Tibial artery (tissue), 4 donors: ENCODE results near the gene NWD2.

ENCODE experiments used
- DNase-seq, 2 donors: peaks; one replicate each; pipeline ENCODE4 v3.0.0-alpha.2; 2019
- H3K27ac ChIP-seq, 2 donors: fragments of 200-600 bp; sonication (generic) in 1 of 2; 1 replicate in 1 of 2; 2 replicates in 1 of 2; pipeline ENCODE4 v1.5.1; 2018 to 2019; ENCODE audit warnings: mild to moderate bottlenecking in 1 of 2
- H3K27me3 ChIP-seq, 2 donors: fragments of 200-600 bp; sonication (generic) in 1 of 2; one replicate each; pipeline versions ENCODE4 v1.5.1 to v1.6.0; 2016 to 2019
- H3K36me3 ChIP-seq, 3 donors: fragments of 200-600 bp; sonication (generic) in 2 of 3; one replicate each; pipeline ENCODE4 v1.5.1; 2016 to 2019; ENCODE audit warnings: mild to moderate bottlenecking in 2 of 3
- H3K4me1 ChIP-seq, 4 donors: fragments of 200-600 bp; sonication (generic) in 2 of 4; 1 replicate in 3 of 4; 2 replicates in 1 of 4; pipeline ENCODE4 v1.5.1; 2016 to 2019
- H3K4me3 ChIP-seq, 2 donors: fragments of 200-600 bp; sonication (generic) in 1 of 2; 1 replicate in 1 of 2; 2 replicates in 1 of 2; pipeline ENCODE4 v1.5.1; 2018 to 2019; ENCODE audit warnings: mild to moderate bottlenecking in 2 of 2
- H3K9me3 ChIP-seq, 3 donors: fragments of 200-600 bp; sonication (generic) in 1 of 3; one replicate each; pipeline ENCODE4 v1.5.1; 2016 to 2019
- intact Hi-C: fragments of 100-400 bp; cut with DNase I; formaldehyde crosslinking; loops from one replicate; pipeline ENCODE4 v1.15.0; 2023; ENCODE audit warnings: low total_unique reads
- TF ChIP-seq, protein P1 (sequence below), 2 experiments: fragments of 200-600 bp in 1 of 2; fragments of 450-650 bp in 1 of 2; IDR thresholded peaks; one replicate each; pipeline ENCODE4 v1.5.1; 2017 to 2019; ENCODE audit warnings: antibody characterized with exemption in 2 of 2, mild to moderate bottlenecking in 1 of 2, moderate library complexity in 1 of 2

The NWD2 gene

DNA sequence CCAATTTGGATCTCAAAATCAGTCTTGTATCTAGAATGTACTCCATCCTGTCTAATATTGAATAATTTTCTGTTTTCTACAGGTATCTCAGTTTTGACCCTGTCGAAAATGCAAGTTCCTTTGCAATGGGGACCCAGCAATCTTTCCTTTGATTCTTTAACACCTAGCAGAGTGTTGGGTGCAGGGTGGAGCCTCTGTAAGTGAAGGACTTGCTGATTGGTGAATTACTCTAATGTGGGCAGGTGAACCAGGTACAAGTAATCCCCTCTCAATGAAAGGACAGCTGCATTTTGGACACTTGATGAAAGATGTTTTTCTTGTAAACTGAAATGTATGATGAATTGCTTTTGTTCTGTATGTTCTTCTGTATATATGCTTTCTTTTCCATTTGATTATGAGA lies 54.9 kb downstream of the NWD2 start:
- DNase-seq, result no peak
- Histone ChIP-seq H3K27ac (no peak overlapping the region), H3K9me3 (no peaks in the 10 kb centered on the region), H3K4me3 (no peak overlapping the region), H3K27me3 (no peaks in the 10 kb centered on the region), H3K36me3 (no peaks in the 10 kb centered on the region), H3K4me1 (no peaks in the 10 kb centered on the region)
- intact Hi-C loops, result no loop called here
- TF ChIP-seq, protein P1, sequence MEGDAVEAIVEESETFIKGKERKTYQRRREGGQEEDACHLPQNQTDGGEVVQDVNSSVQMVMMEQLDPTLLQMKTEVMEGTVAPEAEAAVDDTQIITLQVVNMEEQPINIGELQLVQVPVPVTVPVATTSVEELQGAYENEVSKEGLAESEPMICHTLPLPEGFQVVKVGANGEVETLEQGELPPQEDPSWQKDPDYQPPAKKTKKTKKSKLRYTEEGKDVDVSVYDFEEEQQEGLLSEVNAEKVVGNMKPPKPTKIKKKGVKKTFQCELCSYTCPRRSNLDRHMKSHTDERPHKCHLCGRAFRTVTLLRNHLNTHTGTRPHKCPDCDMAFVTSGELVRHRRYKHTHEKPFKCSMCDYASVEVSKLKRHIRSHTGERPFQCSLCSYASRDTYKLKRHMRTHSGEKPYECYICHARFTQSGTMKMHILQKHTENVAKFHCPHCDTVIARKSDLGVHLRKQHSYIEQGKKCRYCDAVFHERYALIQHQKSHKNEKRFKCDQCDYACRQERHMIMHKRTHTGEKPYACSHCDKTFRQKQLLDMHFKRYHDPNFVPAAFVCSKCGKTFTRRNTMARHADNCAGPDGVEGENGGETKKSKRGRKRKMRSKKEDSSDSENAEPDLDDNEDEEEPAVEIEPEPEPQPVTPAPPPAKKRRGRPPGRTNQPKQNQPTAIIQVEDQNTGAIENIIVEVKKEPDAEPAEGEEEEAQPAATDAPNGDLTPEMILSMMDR (IDR thresholded peaks at IDR 0.05), result no peak

DNA sequence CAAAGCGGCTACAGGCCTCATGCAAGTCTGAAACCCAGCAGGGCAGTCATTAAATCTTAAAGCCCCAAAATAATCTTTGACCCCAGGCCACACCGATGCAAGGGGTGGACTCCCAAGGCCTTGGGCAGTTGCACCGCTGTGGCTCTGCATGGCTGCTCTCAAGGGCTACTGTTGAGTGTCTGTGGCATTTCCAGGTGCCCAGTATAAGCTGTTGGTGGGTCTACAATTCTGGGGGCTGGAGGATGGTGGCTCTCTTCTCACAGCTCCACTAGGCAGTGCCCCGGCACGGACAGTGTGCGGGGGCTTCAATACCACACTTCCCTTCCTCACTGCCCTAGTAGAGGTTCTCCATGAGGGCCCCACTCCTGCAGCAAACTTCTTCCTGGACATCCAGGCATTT lies 60.1 kb downstream of the NWD2 start:
- TF ChIP-seq, protein P1 (IDR thresholded peaks at IDR 0.05), result no peak
- H3K4me1 ChIP-seq, result no peaks in the 10 kb centered on the region
- intact Hi-C loops, result no loop called here
- no peak for DNase-seq
- no peaks in the 10 kb centered on the region for H3K36me3 ChIP-seq
- H3K27ac ChIP-seq, result no peak overlapping the region
- no peak overlapping the region for H3K4me3 ChIP-seq
- peaks cover 0 to 16% (median 0%) of the 10 kb centered on the region in 3 donors for H3K9me3 ChIP-seq
- H3K27me3 ChIP-seq, result no peaks in the 10 kb centered on the region

DNA sequence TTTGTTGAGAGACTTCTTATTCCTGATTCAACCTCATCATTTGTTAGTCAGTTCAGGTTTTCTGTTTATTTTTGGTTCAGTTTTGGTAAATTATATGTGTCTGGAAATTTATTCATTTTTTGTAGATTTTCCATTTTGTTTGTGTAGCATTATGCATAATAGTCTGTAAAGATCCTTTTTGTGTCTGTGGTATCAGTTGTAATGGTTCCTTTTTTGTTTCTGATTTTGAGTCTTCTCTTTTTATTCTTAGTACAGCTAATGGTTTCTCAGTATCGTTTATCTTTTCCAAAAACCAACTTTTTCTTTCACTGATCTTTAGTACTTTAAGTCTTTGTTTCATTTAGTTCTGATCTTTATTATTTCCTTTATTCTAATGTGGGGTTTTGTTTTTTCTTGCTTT lies 61.4 kb downstream of the NWD2 start:
- Histone ChIP-seq H3K4me3 (no peak overlapping the region), H3K4me1 (no peaks in the 10 kb centered on the region), H3K9me3 (peaks cover 0 to 19% (median 0%) of the 10 kb centered on the region in 3 donors), H3K27ac (no peak overlapping the region), H3K36me3 (no peaks in the 10 kb centered on the region), H3K27me3 (no peaks in the 10 kb centered on the region)
- no peak for DNase-seq
- intact Hi-C loops, result no loop called here
- TF ChIP-seq, protein P1 (IDR thresholded peaks at IDR 0.05), result no peak

DNA sequence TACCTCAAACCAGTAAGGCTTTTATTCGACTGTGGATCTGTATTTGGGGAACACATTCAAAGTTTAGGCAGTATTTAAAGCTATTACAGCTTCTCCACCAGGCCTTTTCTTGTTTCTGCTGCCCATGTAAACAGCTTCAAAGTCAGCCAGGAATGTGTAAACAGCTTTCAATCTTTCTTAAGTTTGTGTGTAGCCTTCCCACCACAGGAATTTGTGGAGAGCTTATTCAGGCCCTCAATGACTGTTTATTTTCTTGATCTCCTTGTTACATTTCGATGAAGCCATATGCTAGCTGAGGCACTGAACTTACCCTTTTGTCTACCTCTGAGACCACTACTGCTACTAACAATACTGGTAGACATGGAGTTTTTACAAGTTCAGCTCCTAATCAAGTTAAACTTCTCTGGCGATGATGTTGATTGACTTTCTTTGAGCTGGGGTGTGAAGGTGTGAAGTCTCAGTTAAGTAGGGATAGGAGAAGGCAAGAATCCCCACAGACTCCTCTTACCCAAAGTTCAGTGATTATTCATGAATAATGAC lies 72.6 kb downstream of the NWD2 start:
- H3K4me1 ChIP-seq, result no peaks in the 10 kb centered on the region
- no peaks in the 10 kb centered on the region for H3K27me3 ChIP-seq
- H3K9me3 ChIP-seq, result no peaks in the 10 kb centered on the region
- TF ChIP-seq, protein P1 (IDR thresholded peaks at IDR 0.05), result no peak
- H3K27ac ChIP-seq, result no peak overlapping the region
- intact Hi-C loops, result no loop called here
- DNase-seq, result no peak
- H3K36me3 ChIP-seq, result no peaks in the 10 kb centered on the region
- no peak overlapping the region for H3K4me3 ChIP-seq

DNA sequence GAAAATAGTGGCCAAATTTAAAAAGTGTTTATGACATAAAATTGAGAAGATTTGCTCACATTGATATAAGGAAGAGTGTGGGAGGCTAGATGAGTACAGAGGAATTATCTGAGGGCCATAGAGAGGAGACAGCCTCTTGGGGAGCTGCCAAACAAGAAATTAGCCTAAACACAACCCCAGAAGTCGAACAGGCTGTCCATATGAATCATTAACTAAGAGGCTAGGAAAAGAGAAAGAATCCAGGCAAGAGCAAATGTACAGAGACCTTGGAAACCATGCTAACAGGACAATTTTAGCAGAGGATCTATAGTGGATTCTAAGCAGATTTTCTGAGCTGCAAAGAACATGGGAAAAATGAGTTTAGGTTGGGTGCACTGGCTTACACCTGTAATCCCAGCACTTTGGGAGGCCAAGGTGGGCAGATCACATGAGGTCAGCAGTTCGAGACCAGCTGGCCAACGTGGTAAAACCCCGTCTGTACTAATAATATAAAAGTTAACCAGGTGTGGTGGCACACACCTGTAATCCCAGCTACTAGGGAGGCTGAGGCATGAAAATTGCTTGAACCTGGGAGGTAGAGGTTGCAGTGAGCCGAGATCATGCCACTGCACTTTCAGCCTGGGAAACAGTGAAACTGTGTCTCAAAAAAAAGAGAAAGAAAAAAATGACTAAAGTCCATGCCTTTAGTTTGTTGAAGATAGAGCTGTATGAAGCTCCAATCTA lies 76.1 kb downstream of the NWD2 start:
- H3K4me1 ChIP-seq, result no peaks in the 10 kb centered on the region
- no peak overlapping the region for H3K27ac ChIP-seq
- H3K27me3 ChIP-seq, result no peaks in the 10 kb centered on the region
- no peaks in the 10 kb centered on the region for H3K36me3 ChIP-seq
- no peak overlapping the region for H3K4me3 ChIP-seq
- no peak for DNase-seq
- H3K9me3 ChIP-seq, result no peaks in the 10 kb centered on the region
- intact Hi-C loops, result loop anchor here (10.0 kb wide), 1 partner anchor 426 kb away; no protein-coding TSS in a partner anchor
- TF ChIP-seq, protein P1 (IDR thresholded peaks at IDR 0.05), result no peak
